ENCODE results near the gene FGF8. TPM values are rescaled to one million over a fixed set of nuclear protein-coding genes. Genes with fewer than 3 reads are reported as not detected.

FGF8 gene
- total RNA-seq, 1 experiment from 2014 or later = not detected

GRCh38 chr10:101780187-101780817, 4.4 kb upstream of the FGF8 start:
- Histone ChIP-seq H3K4me1 (ENCODE audit: insufficient read depth, low read length) (peaks cover 20% of the 10 kb centered on the region), H3K36me3 (ENCODE audit: low read depth, low read length) (no peaks in the 10 kb centered on the region; the same call in 1 of the 2 replicates), H3K9me2 (replicated peaks; ENCODE audit: low read length) (no peaks in the 10 kb centered on the region), H3K27ac (ENCODE audit: low read length) (no peak overlapping the region), H3K9me3 (ENCODE audit: low read length) (no peaks in the 10 kb centered on the region), H2AFZ (ENCODE audit: low read length) (no peak overlapping the region), H3K4me3 (ENCODE audit: low read length) (0 out of 2 replicates have a peak overlapping the region, but pooled peaks have one; percentile 17), H3F3A (ENCODE audit: low read length, unreplicated experiment) (peaks cover 3% of the 10 kb centered on the region), H3K9ac (ENCODE audit: low read length) (no peak overlapping the region), H3K27me3 (ENCODE audit: low read length) (peaks cover 3% of the 10 kb centered on the region; the same call in 1 of the 2 replicates), H3K4me2 (ENCODE audit: low read length) (peak overlapping the region; percentile 99), H4K20me1 (ENCODE audit: low read length) (no peaks in the 10 kb centered on the region), H3K79me2 (ENCODE audit: low read length) (peaks cover 18% of the 10 kb centered on the region)
- ATAC-seq (no peak), DNase-seq (no peak)
- CTCF ChIA-PET = interaction anchor here (1.4 kb wide), 1 partner anchor 178 kb away, joined by 18 read pairs; no protein-coding TSS in a partner anchor
- BruUV-seq (replicated peaks) = no TSS peak
- intact Hi-C loops (cut with micrococcal nuclease) = loop anchor here (5.0 kb wide), 1 partner anchor 193 kb away; the partner anchor contains the start of genes DPCD and POLL
- TF ChIP-seq, protein P1, sequence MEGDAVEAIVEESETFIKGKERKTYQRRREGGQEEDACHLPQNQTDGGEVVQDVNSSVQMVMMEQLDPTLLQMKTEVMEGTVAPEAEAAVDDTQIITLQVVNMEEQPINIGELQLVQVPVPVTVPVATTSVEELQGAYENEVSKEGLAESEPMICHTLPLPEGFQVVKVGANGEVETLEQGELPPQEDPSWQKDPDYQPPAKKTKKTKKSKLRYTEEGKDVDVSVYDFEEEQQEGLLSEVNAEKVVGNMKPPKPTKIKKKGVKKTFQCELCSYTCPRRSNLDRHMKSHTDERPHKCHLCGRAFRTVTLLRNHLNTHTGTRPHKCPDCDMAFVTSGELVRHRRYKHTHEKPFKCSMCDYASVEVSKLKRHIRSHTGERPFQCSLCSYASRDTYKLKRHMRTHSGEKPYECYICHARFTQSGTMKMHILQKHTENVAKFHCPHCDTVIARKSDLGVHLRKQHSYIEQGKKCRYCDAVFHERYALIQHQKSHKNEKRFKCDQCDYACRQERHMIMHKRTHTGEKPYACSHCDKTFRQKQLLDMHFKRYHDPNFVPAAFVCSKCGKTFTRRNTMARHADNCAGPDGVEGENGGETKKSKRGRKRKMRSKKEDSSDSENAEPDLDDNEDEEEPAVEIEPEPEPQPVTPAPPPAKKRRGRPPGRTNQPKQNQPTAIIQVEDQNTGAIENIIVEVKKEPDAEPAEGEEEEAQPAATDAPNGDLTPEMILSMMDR (conservative IDR thresholded peaks at IDR 0.05; ENCODE audit: low read depth, low read length) = 0 out of 2 replicates have a peak, but pooled peaks have one; percentile 16
- no peak for TF ChIP-seq EZH2 (IDR thresholded peaks at IDR 0.05; ENCODE audit: low read length, unreplicated experiment)
- POLR2A ChIA-PET (ENCODE audit: unreplicated experiment) = no interaction called here

GRCh38 chr10:101779544-101780186, 3.8 kb upstream of the FGF8 start:
- DNase-seq = peak; percentile 54
- TF ChIP-seq, protein P1 (conservative IDR thresholded peaks at IDR 0.05; ENCODE audit: low read depth, low read length) = peak; percentile 65
- TF ChIP-seq EZH2phosphoT487 (IDR thresholded peaks at IDR 0.05; ENCODE audit: borderline replicate concordance, low read length) (no peak), EZH2 (IDR thresholded peaks at IDR 0.05; ENCODE audit: low read length, unreplicated experiment) (no peak)
- H3K4me2 ChIP-seq (ENCODE audit: low read length) = peak overlapping the region; percentile 99
- intact Hi-C loops (cut with micrococcal nuclease) = loop anchor here (5.0 kb wide), 1 partner anchor 192 kb away; the partner anchor contains the start of genes DPCD and POLL
- H3K36me3 ChIP-seq (ENCODE audit: low read depth, low read length) = no peaks in the 10 kb centered on the region; the same call in 1 of the 2 replicates
- H3K79me2 ChIP-seq (ENCODE audit: low read length) = peaks cover 18% of the 10 kb centered on the region
- no peaks in the 10 kb centered on the region for H3K9me3 ChIP-seq (ENCODE audit: low read length)
- no peak overlapping the region for H3K9ac ChIP-seq (ENCODE audit: low read length)
- peaks cover 20% of the 10 kb centered on the region for H3K4me1 ChIP-seq (ENCODE audit: insufficient read depth, low read length)
- H2AFZ ChIP-seq (ENCODE audit: low read length) = no peak overlapping the region
- no peak overlapping the region for H3K27ac ChIP-seq (ENCODE audit: low read length)
- peak; percentile 43 for ATAC-seq
- BruUV-seq (replicated peaks) = no TSS peak
- no peaks in the 10 kb centered on the region for H3K9me2 ChIP-seq (replicated peaks; ENCODE audit: low read length)
- ChIA-PET POLR2A (ENCODE audit: unreplicated experiment) (no interaction called here), CTCF (interaction anchor here (1.3 kb wide), 1 partner anchor 177 kb away, joined by 6 read pairs; no protein-coding TSS in a partner anchor)
- 0 out of 2 replicates have a peak overlapping the region, but pooled peaks have one; percentile 17 for H3K4me3 ChIP-seq (ENCODE audit: low read length)
- H3F3A ChIP-seq (ENCODE audit: low read length, unreplicated experiment) = peaks cover under 1% of the 10 kb centered on the region
- no peaks in the 10 kb centered on the region for H4K20me1 ChIP-seq (ENCODE audit: low read length)
- peaks cover 9% of the 10 kb centered on the region; the same call in 1 of the 2 replicates for H3K27me3 ChIP-seq (ENCODE audit: low read length)
